Activated T-helper 1 cell treated with anti-CD3 and anti-CD28 coated beads, Interleukin-12 subunit alpha, Interleukin-12 subunit beta, Interleukin-2, Interleukin-4 antibody, amounts not matched to agents 30 ng/mL and 10 ng/mL and 1 ng/mL, durations not matched to agents 14 hours and 24 hours and 36 hours (primary cell): ENCODE results near the gene GRM8. TPM values are rescaled to one million over a fixed set of nuclear protein-coding genes. Genes with fewer than 3 reads are reported as not detected.

ENCODE experiments used
- DNase-seq: peaks from one replicate; pipeline ENCODE4 v3.0.0; 2021; ENCODE audit warnings: low spot score
- H3K27ac Mint-ChIP-seq: one replicate; pipeline ENCODE4 v1.8.0; 2021; ENCODE audit warnings: mild to moderate bottlenecking, mixed read lengths
- H3K27me3 Mint-ChIP-seq: one replicate; pipeline ENCODE4 v1.8.0; 2022; ENCODE audit warnings: mild to moderate bottlenecking, moderate library complexity, mixed read lengths; ENCODE audit not compliant: insufficient read depth
- H3K36me3 Mint-ChIP-seq: one replicate; pipeline ENCODE4 v1.8.0; 2021; ENCODE audit warnings: low read depth, mixed read lengths
- H3K4me1 Mint-ChIP-seq: one replicate; pipeline ENCODE4 v1.8.0; 2021; ENCODE audit warnings: low read depth, mixed read lengths
- H3K4me3 Mint-ChIP-seq: one replicate; pipeline ENCODE4 v1.8.0; 2021; ENCODE audit warnings: mild to moderate bottlenecking, moderate library complexity, mixed read lengths
- H3K9me3 Mint-ChIP-seq: one replicate; pipeline ENCODE4 v1.8.0; 2021; ENCODE audit warnings: mixed read lengths
- intact Hi-C: fragments of 100-400 bp; cut with micrococcal nuclease; formaldehyde crosslinking; loops from one replicate; pipeline ENCODE4 v1.15.1; 2024
- total RNA-seq: library from RNA; stranded (reverse); gene quantifications from 2 replicates; pipeline ENCODE4 v1.2.3, GENCODE V29; 2022

The GRM8 gene
- total RNA-seq, 1 donor from 2014 or later = not detected

GRCh38 chr7:127154958-127155357 lies 97.8 kb downstream of the GRM8 start:
- Mint-ChIP-seq H3K36me3 (no peaks in the 10 kb centered on the region), H3K4me3 (no peak overlapping the region)
- intact Hi-C loops = no loop called here

DNA sequence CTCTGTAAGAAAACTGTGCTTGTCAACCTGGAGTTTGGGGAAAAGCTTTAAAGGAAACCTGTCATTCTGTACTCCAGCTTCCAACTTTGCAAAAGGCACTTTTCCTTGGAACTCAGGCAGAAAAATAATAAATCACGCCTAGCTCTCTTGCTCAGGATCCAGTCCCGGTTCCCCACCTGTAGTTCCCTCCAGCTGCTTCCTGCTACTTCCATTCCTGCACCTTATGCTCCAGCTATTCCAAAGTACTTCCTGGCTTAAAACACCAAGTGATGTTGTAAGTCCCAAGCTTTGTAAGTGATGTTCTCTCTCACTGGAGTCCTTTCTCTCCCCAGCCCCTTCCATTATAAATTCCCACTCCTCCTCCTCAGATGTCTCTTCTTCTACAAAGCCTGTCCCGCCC lies 98.6 kb downstream of the GRM8 start:
- Mint-ChIP-seq H3K27ac (no peak overlapping the region), H3K4me3 (no peak overlapping the region), H3K4me1 (no peaks in the 10 kb centered on the region), H3K27me3 (peaks cover 5% of the 10 kb centered on the region), H3K36me3 (no peaks in the 10 kb centered on the region), H3K9me3 (no peaks in the 10 kb centered on the region)
- DNase-seq = no peak
- intact Hi-C loops = no loop called here

More at GRCh38 chr7:127154958-127155357, 97.8 kb downstream of the GRM8 start:
- DNase-seq = no peak
- H3K4me1 Mint-ChIP-seq = no peaks in the 10 kb centered on the region
- H3K27ac Mint-ChIP-seq = no peak overlapping the region
- H3K9me3 Mint-ChIP-seq = no peaks in the 10 kb centered on the region
- H3K27me3 Mint-ChIP-seq = peaks cover 5% of the 10 kb centered on the region

DNA sequence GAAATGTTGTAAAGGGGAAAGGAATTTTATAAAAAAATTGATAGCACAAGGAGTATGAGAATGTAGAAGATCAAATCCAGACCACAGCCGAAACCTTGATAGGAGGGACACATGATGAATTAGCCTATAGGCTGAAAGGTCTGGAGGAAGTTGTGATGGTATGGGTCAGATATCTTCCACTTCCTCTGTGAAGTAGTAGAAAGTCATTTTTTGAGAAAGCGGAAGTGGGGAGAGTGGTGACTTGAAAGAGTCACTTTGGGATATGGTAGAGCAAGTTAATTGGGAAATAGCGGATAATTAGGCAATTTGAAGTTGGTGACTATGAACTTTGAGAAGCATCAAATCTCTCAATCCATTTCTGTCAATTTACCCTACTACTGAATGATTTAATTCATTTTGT lies 99.4 kb downstream of the GRM8 start:
- H3K4me3 Mint-ChIP-seq = no peak overlapping the region
- H3K27ac Mint-ChIP-seq = no peak overlapping the region
- intact Hi-C loops = no loop called here
- no peak for DNase-seq
- peaks cover 5% of the 10 kb centered on the region for H3K27me3 Mint-ChIP-seq
- H3K4me1 Mint-ChIP-seq = no peaks in the 10 kb centered on the region
- no peaks in the 10 kb centered on the region for H3K36me3 Mint-ChIP-seq
- no peaks in the 10 kb centered on the region for H3K9me3 Mint-ChIP-seq

GRCh38 chr7:127152423-127152822 lies 100.3 kb downstream of the GRM8 start:
- no peak overlapping the region for H3K4me3 Mint-ChIP-seq
- intact Hi-C loops = no loop called here
- DNase-seq = no peak
- H3K27me3 Mint-ChIP-seq = peaks cover 7% of the 10 kb centered on the region
- H3K9me3 Mint-ChIP-seq = no peaks in the 10 kb centered on the region
- no peaks in the 10 kb centered on the region for H3K36me3 Mint-ChIP-seq
- H3K27ac Mint-ChIP-seq = no peak overlapping the region
- no peaks in the 10 kb centered on the region for H3K4me1 Mint-ChIP-seq

- no peaks in the 10 kb centered on the region for H3K9me3 Mint-ChIP-seq
- intact Hi-C loops = no loop called here
- H3K27me3 Mint-ChIP-seq = peaks cover 4% of the 10 kb centered on the region
- no peak overlapping the region for H3K27ac Mint-ChIP-seq
- no peaks in the 10 kb centered on the region for H3K36me3 Mint-ChIP-seq
- no peaks in the 10 kb centered on the region for H3K4me1 Mint-ChIP-seq
- no peak for DNase-seq
- H3K4me3 Mint-ChIP-seq = no peak overlapping the region
Observed at GRCh38 chr7:127151379-127151778, 101.4 kb downstream of the GRM8 start.

GRCh38 chr7:127150543-127150942 lies 102.2 kb downstream of the GRM8 start:
- Mint-ChIP-seq H3K27ac (no peak overlapping the region), H3K4me3 (no peak overlapping the region), H3K4me1 (no peaks in the 10 kb centered on the region), H3K9me3 (no peaks in the 10 kb centered on the region), H3K36me3 (no peaks in the 10 kb centered on the region), H3K27me3 (peaks cover 4% of the 10 kb centered on the region)
- no peak for DNase-seq
- intact Hi-C loops = no loop called here

- Mint-ChIP-seq H3K27me3 (peaks cover 2% of the 10 kb centered on the region), H3K4me1 (no peaks in the 10 kb centered on the region), H3K4me3 (no peak overlapping the region), H3K36me3 (no peaks in the 10 kb centered on the region), H3K9me3 (no peaks in the 10 kb centered on the region), H3K27ac (no peak overlapping the region)
- intact Hi-C loops = no loop called here
- DNase-seq = no peak
Observed at GRCh38 chr7:127146746-127147536, 105.8 kb downstream of the GRM8 start.

DNA sequence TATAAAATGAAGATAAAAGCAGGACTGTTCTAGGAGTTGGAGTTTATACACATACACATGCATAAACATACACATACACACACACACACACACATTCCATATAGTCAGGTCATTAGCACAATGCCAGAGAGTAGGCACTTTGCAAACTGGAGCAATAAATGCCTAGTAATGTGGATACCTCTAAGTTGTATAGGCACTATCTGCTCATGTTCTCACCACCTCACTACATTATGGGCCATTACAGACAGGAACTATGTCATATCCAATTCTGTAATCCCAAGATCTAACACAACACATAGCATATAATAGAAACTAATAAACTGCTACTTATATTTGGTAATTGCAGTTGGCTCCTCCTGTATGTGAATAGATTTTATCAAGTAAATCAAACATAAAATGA lies 115.6 kb downstream of the GRM8 start:
- Mint-ChIP-seq H3K27me3 (no peaks in the 10 kb centered on the region), H3K4me3 (no peak overlapping the region), H3K9me3 (no peaks in the 10 kb centered on the region), H3K27ac (no peak overlapping the region), H3K4me1 (no peaks in the 10 kb centered on the region), H3K36me3 (no peaks in the 10 kb centered on the region)
- intact Hi-C loops = no loop called here
- no peak for DNase-seq

DNA sequence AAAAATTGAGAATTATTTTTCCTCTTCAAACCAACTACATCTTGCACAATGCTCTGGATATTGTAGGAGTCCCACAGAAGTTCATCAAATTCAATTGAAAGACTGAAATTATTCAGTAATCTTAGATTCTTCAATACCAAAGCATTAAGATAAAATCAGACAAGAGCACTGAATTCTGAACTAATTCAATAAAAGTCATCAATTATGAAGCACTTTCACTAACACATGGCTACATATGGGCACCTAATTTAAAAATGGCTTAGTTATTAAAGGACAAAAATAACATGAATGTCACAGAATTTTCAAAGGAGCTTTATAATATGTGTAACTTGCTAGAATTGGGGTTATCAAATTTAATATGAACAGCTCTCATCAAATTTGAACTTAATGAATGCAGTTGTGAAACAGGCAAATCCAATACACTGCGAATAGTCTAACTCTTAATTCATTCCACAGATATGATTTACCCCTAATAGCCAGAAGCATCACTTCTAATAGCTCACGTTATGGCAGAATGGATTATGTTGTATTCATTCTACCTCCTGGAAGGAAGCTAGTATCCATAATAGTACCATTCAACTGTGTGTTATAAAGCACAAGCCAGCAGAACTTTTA lies 116.8 kb downstream of the GRM8 start:
- no peaks in the 10 kb centered on the region for H3K36me3 Mint-ChIP-seq
- H3K27me3 Mint-ChIP-seq = no peaks in the 10 kb centered on the region
- no peak overlapping the region for H3K4me3 Mint-ChIP-seq
- intact Hi-C loops = no loop called here
- H3K4me1 Mint-ChIP-seq = no peaks in the 10 kb centered on the region
- H3K27ac Mint-ChIP-seq = no peak overlapping the region
- H3K9me3 Mint-ChIP-seq = no peaks in the 10 kb centered on the region
- no peak for DNase-seq

DNA sequence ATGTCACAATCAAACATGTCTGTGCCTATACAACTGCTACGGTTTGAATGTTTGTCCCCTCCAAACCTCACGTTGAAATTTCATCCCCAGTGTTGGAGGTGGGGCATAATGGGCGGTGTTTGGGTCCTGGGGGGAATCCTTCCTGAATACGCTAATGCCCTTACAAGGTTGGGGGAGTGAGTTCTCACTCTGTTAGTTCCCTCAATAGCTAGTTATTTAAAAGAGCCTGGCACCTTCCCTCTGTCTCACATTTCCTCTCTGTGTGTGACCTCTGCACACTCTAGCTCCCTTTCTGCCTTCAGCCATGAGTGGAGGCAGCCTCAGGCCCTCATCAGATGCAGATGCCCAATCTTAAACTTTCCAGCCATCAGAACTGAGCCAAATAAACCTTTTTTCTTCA lies 129.5 kb downstream of the GRM8 start:
- H3K27ac Mint-ChIP-seq = no peak overlapping the region
- H3K4me3 Mint-ChIP-seq = no peak overlapping the region
- no peak for DNase-seq
- no peaks in the 10 kb centered on the region for H3K36me3 Mint-ChIP-seq
- H3K27me3 Mint-ChIP-seq = no peaks in the 10 kb centered on the region
- H3K4me1 Mint-ChIP-seq = no peaks in the 10 kb centered on the region
- intact Hi-C loops = no loop called here
- no peaks in the 10 kb centered on the region for H3K9me3 Mint-ChIP-seq

DNA sequence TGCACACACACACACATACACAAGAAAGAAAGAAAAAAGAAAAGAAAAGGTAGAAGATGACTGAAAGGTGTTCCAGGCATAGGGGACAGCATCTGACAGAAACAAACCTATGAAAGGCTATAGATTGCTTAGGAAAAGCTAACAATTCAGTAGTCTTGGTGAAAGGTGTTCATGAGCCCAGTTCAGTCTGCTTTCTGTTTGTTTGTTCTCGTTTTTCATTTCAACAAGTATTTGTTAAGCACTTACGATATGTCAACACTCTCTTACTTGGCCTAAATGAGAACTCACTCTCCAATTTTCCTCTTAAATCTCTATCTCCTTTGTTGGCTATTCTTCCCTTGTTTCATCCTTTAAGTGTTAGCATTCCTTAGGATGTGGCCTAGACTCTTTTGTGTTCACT lies 133.2 kb downstream of the GRM8 start:
- no peak overlapping the region for H3K27ac Mint-ChIP-seq
- no peak for DNase-seq
- H3K36me3 Mint-ChIP-seq = no peaks in the 10 kb centered on the region
- H3K27me3 Mint-ChIP-seq = no peaks in the 10 kb centered on the region
- H3K4me3 Mint-ChIP-seq = no peak overlapping the region
- no peaks in the 10 kb centered on the region for H3K4me1 Mint-ChIP-seq
- intact Hi-C loops = no loop called here
- no peaks in the 10 kb centered on the region for H3K9me3 Mint-ChIP-seq

- no peak for DNase-seq
- intact Hi-C loops = no loop called here
- Mint-ChIP-seq H3K4me3 (no peak overlapping the region), H3K36me3 (no peaks in the 10 kb centered on the region), H3K27ac (no peak overlapping the region), H3K4me1 (no peaks in the 10 kb centered on the region), H3K27me3 (no peaks in the 10 kb centered on the region), H3K9me3 (no peaks in the 10 kb centered on the region)
Observed at GRCh38 chr7:127114742-127115265, 137.9 kb downstream of the GRM8 start.

- H3K4me3 Mint-ChIP-seq = no peak overlapping the region
- no peaks in the 10 kb centered on the region for H3K27me3 Mint-ChIP-seq
- H3K36me3 Mint-ChIP-seq = no peaks in the 10 kb centered on the region
- H3K27ac Mint-ChIP-seq = no peak overlapping the region
- no peaks in the 10 kb centered on the region for H3K9me3 Mint-ChIP-seq
- DNase-seq = peak; percentile 10
- intact Hi-C loops = loop anchor here (1.0 kb wide), 2 partner anchors 147 to 340 kb away; no protein-coding TSS in a partner anchor
- H3K4me1 Mint-ChIP-seq = no peaks in the 10 kb centered on the region
Observed at GRCh38 chr7:127107601-127108007, 145.1 kb downstream of the GRM8 start.
